Mucosa of descending colon (tissue), 3 donors: ENCODE data around the gene VWA8. TPM values are rescaled to one million over a fixed set of nuclear protein-coding genes. Genes with fewer than 3 reads are reported as not detected.
"Not testable (repeated sequence)": the region's sequence is repeated elsewhere in the genome, so short reads cannot be mapped to it uniquely, and the experiment has no call there.

ENCODE experiments used
- ATAC-seq: fragments of 200-7000 bp; cut with Tn5 transposase; one replicate; pipeline ENCODE4 v1.9.1; 2020; ENCODE audit warnings: mild to moderate bottlenecking, moderate library complexity
- DNase-seq, 3 donors: peaks; one replicate each; pipeline ENCODE4 v3.0.0-alpha.2; 2020
- H3K36me3 ChIP-seq: fragments of 200-600 bp; one replicate; pipeline ENCODE4 v1.8.0; 2021; ENCODE audit warnings: low read depth, mild to moderate bottlenecking
- H3K4me1 ChIP-seq: fragments of 200-600 bp; one replicate; pipeline ENCODE4 v1.8.0; 2021; ENCODE audit warnings: low read depth, mild to moderate bottlenecking
- H3K4me3 ChIP-seq: fragments of 200-600 bp; one replicate; pipeline ENCODE4 v1.8.0; 2021; ENCODE audit warnings: mild to moderate bottlenecking
- H3K9me3 ChIP-seq: fragments of 200-600 bp; one replicate; pipeline ENCODE4 v1.8.0; 2021; ENCODE audit warnings: mild to moderate bottlenecking
- CTCF ChIP-seq: fragments of 200-600 bp; IDR thresholded peaks from one replicate; pipeline ENCODE4 v1.8.0; 2022; ENCODE audit warnings: antibody characterized with exemption, mild to moderate bottlenecking
- intact Hi-C, 2 donors: fragments of 100-400 bp; cut with DNase I in 1 of 2; cut with micrococcal nuclease in 1 of 2; formaldehyde crosslinking; loops; one replicate each; pipeline versions ENCODE4 v1.11.0 to v1.11.1; 2022; cut with DNase I, micrococcal nuclease
- total RNA-seq, 3 donors: library from RNA; stranded (reverse); fragmentation: NEBNext Ultra II Directional in 2 of 3; extraction: Animal tissue kit (Norgen Biotek cat#: 25700) in 2 of 3; gene quantifications; one replicate each; pipeline versions ENCODE4 v1.2.1 to v1.2.4, GENCODE V29; 2021 to 2023
- donor health status: DM: no; HTN: no; CAD: no; lungs with moderate emphysema.
- donor health status: DM: no; HTN: no; CAD: no.
- donor health status: DM: no; HTN: yes; CAD: no.

VWA8 gene
- total RNA-seq, 3 donors from 2014 or later: 19.1 to 31.5 (median 27.0) TPM

- Histone ChIP-seq H3K9me3 (no peaks in the 10 kb centered on the region), H3K4me3 (no peak overlapping the region), H3K4me1 (peaks cover 10% of the 10 kb centered on the region), H3K36me3 (no peaks in the 10 kb centered on the region)
- TF ChIP-seq CTCF: no peak
- intact Hi-C loops: no loop called here
- DNase-seq (no peak), ATAC-seq (no peak)
Observed at GRCh38 chr13:41542281-41542680, 418.6 kb downstream of the VWA8 start.

GRCh38 chr13:41541142-41541938, 419.6 kb downstream of the VWA8 start:
- TF ChIP-seq CTCF: no peak
- H3K4me1 ChIP-seq: peaks cover 10% of the 10 kb centered on the region
- no peaks in the 10 kb centered on the region for H3K9me3 ChIP-seq
- intact Hi-C loops: no loop called here
- ATAC-seq: peak; percentile 79
- no peaks in the 10 kb centered on the region for H3K36me3 ChIP-seq
- no peak for DNase-seq
- H3K4me3 ChIP-seq: no peak overlapping the region

GRCh38 chr13:41540240-41540639, 420.7 kb downstream of the VWA8 start:
- H3K9me3 ChIP-seq, ATAC-seq, intact Hi-C loops, H3K4me3 ChIP-seq, H3K36me3 ChIP-seq: not testable (repeated sequence)
- peaks cover 10% of the 10 kb centered on the region for H3K4me1 ChIP-seq
- DNase-seq: peak; percentile 86 to 87 (median 86)

GRCh38 chr13:41533266-41534052, 427.4 kb downstream of the VWA8 start:
- Histone ChIP-seq H3K9me3 (no peaks in the 10 kb centered on the region), H3K4me3 (no peak overlapping the region), H3K36me3 (no peaks in the 10 kb centered on the region), H3K4me1 (no peaks in the 10 kb centered on the region)
- intact Hi-C loops: no loop called here
- DNase-seq (no peak), ATAC-seq (no peak)
- no peak for TF ChIP-seq CTCF

GRCh38 chr13:41528021-41528420, 432.9 kb downstream of the VWA8 start:
- ATAC-seq (no peak), DNase-seq (no peak)
- no peak for TF ChIP-seq CTCF
- Histone ChIP-seq H3K36me3 (no peaks in the 10 kb centered on the region), H3K4me3 (no peak overlapping the region), H3K4me1 (no peaks in the 10 kb centered on the region), H3K9me3 (no peaks in the 10 kb centered on the region)
- intact Hi-C loops: no loop called here
